Measurements from ENCODE around the gene NIT1.
A peak's percentile ranks its signal among the peaks of the same experiment; 100 is the strongest.
"Not testable (repeated sequence)": the region's sequence is repeated elsewhere in the genome, so short reads cannot be mapped to it uniquely, and the experiment has no call there.

The NIT1 gene

DNA sequence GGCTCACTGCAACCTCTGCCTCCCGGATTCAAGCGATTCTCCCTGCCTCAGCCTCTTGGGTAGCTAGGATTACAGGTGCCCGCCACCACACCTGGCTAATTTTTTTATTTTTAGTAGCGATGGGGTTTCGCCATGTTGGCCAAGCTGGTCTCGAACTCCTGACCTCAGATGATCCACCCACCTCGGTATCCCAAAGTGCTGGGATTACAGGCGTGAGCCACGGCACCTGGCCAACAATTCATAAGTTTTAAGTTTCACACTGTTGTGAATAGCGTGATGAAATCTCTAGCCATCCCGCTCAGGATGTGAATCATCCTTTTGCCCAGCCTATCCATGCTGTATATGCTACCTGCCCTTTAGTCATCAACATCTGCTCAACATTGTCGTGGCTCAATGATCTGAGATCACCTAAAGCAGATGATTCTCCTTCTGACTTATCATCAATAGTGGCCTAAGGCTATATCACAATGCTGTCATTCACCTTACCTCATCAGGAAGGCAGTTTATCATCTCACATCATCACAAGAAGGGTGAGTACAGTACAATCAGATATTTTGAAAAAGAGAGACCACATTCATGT lies 2.7 kb upstream of the NIT1 start:
- no peak for DNase-seq (ENCODE audit: low read depth)

DNA sequence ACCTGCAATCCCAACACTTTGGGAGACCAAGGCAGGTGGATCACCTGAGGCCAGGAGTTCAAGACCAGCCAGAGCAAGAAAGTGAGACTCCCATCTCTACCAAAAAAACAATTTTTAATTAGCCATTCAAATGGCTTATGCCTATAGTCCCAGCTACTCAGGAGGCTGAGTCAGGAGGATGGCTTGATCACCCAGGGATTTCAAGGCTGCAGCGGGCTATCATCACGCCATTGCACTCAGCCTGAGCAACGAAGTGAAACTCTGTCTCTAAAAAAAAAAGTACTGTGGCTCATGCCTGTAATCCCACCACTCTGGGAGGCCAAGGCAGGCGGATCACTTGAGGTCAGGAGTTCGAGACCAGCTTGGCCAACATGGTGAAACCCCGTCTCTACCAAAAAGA lies 1.9 kb upstream of the NIT1 start:
- not testable (repeated sequence) for DNase-seq (ENCODE audit: low read depth)

DNA sequence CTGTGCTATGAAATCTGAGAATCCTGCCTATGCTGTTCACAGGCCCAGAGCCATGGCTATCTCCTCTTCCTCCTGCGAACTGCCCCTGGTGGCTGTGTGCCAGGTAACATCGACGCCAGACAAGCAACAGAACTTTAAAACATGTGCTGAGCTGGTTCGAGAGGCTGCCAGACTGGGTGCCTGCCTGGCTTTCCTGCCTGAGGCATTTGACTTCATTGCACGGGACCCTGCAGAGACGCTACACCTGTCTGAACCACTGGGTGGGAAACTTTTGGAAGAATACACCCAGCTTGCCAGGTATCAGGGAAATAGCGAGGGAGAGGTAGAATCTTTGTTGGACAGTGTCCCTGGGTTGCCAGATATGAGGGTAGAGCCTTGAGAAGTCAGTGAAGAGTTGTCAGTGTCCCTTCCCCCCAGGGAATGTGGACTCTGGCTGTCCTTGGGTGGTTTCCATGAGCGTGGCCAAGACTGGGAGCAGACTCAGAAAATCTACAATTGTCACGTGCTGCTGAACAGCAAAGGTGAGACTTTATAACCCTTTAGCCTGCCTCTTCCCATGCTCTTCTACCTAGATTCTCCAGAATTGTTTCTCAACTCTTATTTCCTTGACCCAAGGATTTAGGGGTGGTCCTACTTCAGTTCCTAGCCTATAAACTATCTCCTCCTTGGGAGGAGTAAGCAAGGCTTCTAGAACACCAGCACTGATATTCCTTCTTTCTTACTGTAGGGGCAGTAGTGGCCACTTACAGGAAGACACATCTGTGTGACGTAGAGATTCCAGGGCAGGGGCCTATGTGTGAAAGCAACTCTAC lies 1.4 kb downstream of the NIT1 start:
- peak; percentile 58 for DNase-seq (ENCODE audit: low read depth)

DNA sequence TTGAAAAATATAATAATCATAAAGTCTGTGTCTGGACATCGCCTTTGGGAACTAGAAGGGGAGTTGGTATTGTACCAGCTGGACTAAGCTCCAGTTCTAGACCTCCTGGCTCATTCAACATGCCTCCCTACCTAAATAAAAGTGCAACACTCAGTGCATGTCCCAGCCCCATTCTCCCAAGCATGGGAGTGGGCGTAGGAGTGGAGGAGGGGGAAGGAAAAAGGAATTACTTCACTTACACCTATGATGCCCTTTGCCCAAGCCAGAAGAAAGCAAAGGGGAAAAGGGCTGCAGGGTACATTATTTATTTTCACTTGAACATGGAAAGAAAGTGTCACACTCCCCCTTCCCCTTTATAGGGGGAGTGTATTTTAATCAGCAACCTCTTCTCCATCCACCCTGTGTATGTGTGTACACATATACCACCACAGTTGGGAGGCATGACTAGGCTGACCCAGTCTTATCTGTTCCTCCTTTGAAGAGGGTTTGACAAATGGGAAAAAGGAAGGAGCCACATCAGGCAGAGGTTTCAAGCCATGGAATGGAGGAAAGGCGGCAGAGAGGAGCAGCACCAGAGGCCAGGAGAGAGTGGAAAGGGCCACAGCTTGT lies 3.2 kb downstream of the NIT1 start:
- DNase-seq (ENCODE audit: low read depth) = no peak

DNA sequence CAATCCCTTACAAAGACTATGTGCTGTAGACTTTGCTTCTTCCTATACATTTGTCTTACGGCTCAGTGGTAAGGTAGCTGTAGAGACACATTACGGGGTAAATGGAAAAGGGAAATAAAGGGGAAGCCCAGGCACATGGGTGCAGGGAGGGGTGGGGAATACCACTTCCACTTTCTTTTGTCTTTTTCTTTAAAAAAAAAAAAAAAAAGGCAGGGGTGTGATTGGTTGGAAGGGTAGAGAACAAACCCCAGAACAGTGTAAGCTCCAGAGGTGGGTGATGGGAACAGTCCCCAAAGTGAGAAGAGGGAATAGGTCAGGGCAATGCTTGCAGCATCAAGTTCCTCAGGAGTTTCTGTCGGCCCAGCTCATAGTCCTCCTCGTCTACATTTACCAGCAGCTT lies 3.9 kb downstream of the NIT1 start:
- DNase-seq (ENCODE audit: low read depth) = no peak

DNA sequence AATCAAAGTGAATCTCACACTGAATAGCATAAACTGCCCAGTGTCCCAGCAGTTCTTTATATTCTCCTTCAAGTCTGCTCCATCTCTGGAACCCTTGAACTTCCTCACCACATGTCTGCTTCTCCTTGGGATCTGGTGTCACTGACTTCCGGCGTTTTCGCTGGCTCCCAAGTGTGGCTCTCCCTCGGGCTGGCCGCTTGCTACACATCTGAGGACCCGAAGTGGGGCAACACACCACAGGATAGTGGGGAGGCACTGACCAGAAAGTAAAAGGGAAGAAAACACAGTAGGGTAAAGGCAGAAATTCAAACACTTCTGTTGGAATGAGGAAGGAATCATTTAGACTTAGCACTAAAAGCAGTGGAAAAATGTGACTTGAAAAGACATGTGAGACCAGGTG lies 5.1 kb downstream of the NIT1 start:
- no peak for DNase-seq (ENCODE audit: low read depth)

DNA sequence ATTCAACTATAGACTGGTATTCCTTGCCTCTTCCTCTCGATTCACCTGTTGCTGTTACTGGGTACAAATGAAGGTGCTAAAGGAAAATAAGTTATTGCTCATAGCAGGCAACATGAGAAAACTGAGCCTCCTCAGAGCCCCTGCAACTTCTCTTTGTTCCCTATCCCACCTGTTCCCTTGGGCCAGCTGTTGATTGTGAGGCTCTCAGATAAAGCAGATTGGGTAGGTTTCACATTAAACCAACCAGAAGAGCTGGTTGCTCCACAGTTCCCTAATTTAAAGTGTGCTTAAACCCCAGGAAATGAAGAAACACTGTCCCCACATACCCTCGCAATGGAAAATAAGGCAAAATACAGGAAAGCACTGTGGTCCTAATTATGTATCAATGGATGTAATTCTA lies 9.7 kb downstream of the NIT1 start:
- DNase-seq (ENCODE audit: low read depth) = no peak

DNA sequence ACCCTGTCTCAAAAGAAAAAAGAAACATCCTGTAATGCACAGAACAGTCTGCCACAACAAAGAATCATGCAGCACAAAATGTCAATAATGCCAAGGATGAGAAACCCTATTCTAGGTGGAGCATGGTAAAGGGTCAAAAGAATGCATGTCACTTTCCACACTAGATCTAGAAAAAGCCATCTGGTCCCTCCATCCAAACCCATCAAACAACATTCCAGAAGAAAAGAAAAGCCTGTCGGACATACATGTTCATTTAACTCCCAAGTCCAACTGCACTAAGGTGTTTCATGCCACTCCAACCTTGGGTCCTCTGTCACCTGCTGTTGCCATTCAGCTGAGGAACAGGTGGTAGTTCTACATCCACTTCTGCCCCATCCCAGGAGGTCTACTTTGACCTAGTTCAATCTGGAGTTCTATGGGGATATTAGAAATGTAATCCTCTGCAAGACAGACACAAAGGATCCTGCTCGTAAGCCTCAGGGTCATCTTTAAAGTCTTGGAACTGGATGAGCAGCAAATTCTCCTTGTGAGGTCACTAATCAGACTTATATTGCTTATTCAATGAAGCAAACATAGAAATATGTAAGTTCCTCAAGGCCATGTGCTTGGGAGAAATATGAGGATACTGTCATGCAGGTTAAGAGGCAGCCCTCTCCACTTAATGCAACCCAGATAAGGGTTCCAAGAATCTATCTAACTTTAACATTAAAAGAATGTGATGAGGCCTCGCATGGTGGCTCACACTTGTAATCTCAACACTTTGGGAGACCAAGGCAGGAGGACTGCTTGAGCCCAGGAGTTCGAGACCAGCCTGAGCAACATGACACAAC lies 10.9 kb downstream of the NIT1 start:
- no peak for DNase-seq (ENCODE audit: low read depth)

DNA sequence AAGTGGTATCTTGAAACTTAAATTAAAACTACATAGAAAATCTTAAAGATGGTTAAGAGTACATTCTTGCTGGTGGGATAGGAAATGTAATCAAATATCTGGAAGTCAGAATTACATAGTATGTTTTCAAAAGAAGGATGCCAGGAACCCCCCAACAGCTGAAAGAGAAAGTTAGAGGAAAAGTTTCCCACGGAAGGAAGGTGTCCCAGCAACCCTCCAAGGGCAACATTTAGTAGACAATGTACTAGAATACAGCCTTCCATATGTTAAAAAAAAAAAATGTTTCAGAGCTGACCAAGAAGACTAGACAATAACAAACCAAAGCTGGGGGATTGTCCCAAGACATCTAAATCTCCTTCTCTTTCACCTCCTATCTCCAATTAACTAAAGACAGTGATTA lies 12.4 kb downstream of the NIT1 start:
- DNase-seq (ENCODE audit: low read depth) = no peak

DNA sequence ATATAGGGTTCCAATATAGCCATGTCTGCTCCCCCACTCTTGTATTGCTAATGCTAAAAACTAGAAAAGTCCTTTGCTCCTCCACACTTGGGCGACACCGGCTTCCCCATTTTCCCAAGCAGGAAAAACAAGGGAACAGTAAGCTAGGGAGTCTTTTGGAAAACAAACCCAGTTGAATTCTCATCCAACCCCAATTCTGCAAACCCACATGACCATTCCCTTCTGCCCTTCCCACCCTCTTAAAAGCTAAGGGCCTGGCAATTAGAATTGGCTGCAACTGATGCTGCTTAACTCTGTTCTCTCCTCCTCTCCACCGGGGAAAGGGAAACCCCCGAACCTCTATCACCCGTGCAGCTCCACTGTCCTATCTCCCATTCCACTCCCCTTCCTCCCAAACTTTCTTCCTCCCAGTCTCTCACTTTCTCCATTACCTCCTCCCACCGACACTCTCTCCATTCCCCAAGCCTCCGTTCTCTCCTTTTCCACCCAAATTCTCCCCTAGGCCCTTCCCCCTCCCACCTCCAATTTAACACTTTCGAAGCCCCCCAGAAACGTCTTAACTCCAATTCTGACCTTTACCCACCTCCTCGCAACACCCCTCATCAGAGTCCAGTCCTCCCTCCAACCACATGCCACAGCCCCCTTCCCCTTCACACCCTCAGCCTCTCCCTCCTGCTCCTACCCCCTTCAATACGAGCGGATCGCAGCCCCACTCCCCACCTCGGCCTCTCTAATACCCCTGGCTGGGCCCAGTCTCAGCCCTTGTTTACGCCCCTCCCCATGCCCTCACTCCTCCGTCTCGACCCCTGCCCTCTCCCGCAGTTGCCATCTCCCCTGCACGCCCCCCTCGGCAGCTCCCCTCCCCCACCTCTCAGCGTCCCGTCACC lies 13.9 kb downstream of the NIT1 start:
- no peak for DNase-seq (ENCODE audit: low read depth)

DNA sequence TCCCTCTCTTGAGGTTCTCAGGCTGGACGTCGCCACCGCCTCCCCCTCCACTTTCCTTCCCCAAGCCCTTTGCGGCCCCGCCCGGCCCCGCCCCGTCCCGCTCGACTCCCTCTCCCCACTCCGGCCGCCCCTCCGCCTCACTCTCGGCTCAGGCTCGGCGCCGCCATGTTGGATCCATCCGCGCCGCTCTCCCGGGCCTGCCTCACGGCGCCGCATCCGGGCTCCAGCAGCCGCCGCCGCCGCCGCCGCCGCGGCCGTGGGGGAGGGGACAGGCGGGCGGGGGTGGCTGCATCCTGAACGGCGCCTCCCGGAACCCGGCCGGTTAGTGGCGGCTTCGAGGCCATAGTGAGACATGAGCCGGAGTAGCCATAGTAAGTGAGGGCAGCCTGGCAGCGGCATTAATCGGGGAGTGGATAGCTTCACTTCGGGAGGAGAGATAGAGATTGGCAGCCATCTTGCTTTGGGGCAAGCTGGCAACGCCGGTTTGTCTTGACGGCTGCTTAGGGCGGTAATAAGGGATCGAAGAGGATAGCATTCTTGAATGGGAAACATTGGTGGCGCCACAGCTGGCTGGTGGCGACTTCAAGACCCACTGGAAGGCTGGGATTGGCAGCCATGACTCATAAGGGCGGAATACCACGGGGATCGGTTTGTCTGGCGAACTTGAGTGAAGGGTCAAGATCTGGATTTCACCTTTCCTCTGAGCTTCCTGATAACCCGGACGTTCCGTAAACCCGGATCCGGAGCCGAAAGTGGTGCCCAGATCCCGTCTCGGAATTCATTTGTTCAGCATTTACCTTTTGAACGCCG lies 14.7 kb downstream of the NIT1 start, which contains the start of gene DEDD:
Gene DEDD (minus strand): TSS at position 258 of the 810 bp plus-strand sequence. CDS start 8,205 bp downstream, outside the sequence.
- peak; percentile 87 for DNase-seq (ENCODE audit: low read depth)

DNA sequence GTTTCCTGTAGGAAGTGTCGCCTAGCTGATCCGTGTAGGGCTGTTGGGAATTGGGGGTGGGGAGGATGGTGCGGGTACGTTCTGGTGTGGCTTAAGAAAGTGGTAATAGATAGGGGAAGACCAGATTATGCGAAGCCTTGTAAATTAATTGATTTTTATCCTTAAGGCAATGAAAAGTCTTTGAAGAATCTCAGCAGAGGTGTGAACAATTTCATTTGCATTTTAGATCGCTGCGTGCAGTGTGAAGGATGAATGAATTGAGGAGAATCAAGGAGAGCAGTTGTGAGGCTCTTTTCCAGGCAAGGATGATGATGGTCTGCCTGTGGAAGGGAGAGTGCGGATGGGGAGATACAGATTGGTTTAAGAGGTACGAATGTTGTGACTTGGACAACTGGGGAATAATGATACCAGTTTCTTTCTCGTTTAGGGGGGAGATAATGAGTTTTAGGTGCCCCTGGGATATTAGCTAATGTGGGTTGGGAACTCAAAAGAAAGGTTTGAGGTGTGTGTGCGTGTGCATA lies 15.4 kb downstream of the NIT1 start:
- DNase-seq (ENCODE audit: low read depth) = no peak

DNA sequence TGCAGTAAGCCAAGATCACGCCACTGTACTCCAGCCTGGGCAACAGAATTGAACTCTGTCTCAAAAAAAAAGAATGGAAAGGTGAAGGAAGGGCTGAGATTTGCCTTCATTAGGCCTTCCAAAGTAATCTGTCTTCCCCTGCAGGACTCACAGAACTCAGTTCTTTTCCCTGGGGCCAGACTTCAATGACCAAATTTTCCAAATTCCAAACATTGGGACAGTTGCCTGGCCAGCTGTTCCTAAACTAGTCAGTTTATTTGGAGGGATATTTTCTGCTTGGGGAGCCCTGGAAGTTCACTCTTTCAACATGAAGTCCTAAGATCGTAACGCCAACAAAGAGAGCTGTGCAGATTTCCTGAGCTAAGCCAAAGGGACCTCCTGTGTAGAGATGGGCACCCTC lies 20.0 kb downstream of the NIT1 start:
- no peak for DNase-seq (ENCODE audit: low read depth)

DNA sequence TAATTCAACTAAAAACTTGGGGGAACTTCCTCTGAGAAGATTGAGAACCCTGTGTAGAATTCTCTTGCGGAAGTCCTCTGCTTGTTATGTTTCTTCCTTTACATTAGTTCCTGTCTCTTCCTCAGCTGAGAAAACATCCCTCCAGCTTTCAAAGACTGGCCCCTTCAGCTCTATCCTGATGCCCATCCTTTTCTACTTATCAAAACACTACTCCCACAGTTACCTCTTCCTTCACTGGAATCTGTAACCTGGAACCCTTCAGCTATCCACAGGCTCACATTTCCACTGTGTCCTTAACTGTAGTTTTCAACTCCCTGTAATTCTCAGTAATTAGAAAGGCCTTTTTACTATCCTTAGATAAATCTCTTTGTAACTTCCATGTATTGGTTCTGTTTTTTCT lies 20.5 kb downstream of the NIT1 start:
- no peak for DNase-seq (ENCODE audit: low read depth)

DNA sequence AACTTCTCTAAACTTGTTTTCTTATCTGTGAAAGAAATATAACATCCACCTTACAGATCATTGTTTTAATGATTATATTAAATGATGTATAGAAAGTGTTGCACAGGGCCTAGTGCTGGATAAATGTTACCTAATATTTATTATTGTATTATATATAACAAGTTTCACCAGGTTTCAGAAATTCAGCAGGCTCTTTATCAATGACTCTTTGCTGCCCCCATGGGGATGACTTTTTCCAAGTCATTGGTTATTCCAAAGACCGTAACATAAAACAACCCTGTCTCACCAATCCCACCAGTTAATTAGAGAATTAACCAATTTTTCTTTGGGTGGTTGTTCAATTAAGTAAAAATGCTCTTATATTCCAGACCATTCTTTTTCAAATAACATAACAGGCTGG lies 21.9 kb downstream of the NIT1 start:
- DNase-seq (ENCODE audit: low read depth) = no peak

DNA sequence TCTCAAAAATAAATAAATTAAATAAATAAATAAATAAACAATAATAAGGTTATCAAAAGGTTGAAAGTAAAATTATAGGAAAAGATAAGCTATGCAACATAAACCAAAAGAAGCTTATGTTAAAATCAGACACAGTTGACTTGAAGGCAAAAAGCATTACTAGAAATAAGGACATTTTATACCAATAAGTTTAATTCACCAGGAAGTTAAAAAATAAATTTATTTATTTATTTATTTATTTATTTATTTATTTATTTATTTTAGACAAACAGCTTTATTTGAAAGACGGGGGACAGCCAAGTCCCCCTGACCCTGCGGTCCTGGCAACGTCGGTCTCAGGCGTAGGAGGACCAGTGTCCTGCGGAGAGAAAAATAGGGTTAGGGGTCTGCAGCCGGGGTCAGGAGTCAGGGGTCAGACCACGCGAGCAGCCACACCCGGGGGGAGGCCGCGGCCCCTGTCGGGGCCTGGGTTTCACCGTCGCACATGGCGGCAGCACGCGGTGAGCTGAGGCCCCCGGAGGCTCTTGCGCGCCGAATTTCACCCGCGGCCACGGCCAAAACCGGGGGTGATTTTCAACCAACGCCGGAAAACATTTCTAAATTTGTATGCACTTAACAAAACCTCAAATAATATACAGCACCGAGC lies 23.0 kb downstream of the NIT1 start:
- no peak for DNase-seq (ENCODE audit: low read depth)

DNA sequence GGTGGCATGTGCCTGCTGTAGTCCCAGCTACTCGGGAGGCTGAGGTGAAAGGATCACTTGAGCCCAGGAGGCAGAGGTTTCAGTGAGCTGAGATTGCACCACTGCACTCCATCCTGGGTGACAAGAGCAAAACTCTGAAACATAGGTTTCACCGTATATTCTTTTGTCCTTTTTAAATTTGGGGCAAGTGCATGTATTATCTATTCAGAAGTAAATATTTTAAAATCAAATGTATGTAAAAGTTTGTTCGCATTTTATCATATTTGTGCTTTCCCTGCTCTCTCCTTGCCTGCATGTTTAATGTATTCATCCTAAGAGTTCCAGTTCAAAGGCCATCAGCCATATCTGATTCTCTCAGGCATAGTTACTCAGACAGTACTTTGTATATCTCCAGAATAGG lies 27.9 kb downstream of the NIT1 start:
- DNase-seq (ENCODE audit: low read depth) = no peak

DNA sequence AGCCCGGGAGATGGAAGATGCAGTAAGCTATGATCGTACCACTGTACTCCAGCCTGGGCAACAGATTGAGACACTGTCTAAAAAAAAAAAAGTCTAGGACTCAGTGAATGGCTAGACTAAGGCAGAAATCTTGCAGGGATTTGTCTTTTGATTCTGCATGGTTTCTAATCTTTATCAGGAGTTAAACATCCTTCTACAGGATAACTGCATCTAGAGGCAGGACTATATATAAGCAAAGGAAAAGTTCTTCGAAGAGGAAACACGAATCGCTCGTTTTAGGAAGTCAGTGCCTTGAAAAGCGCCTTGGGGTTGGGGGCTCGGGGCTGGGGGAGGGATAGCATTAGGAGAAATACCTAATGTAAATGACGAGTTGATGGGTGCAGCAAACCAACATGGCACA lies 35.3 kb downstream of the NIT1 start:
- DNase-seq (ENCODE audit: low read depth) = no peak

DNA sequence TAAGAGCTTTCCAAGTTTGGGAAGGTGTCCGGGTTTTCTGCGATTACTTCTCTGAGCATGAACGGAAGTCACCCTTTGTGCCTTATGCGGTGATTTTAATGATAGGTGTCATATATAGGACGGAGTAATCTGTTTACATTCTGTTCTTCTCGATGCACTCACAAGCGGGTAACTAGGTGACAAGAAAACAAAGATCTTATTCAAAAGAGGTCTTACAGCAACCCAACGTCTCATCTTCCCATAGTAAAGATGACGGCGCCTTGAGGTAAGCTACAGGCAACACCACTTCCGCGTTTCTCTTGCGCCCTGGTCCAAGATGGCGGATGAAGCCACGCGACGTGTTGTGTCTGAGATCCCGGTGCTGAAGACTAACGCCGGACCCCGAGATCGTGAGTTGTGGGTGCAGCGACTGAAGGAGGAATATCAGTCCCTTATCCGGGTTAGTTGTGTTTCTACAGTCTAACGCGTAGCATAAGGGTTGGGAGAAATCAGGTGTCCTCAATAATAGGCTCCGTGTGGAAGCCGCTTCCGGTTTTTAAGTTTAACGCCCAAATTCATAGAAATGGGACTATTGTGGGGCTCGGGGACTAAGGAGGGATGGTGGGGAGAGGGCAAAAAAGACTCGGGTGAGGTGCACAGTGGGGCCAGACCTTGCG lies 35.9 kb downstream of the NIT1 start, which contains the start of gene UFC1:
Gene UFC1 (plus strand): TSS at position 297 of the 656 bp plus-strand sequence. CDS start 20 bp downstream, at position 317.
- peak; percentile 74 for DNase-seq (ENCODE audit: low read depth)
